RWPE2 (cell line): Measurements from ENCODE around the gene KIF21A.

Experiments
- ATAC-seq: fragments of 200-7000 bp; cut with Tn5 transposase; 3 replicates; pipeline ENCODE4 v1.9.1; 2021; ENCODE audit warnings: low read depth
- DNase-seq: peaks from one replicate; pipeline ENCODE4 v3.0.0-alpha.2; 2020; ENCODE audit warnings: low spot score
- H3K27ac ChIP-seq: fragments of 450-650 bp; 2 replicates; pipeline ENCODE4 v1.5.1; 2017; ENCODE audit warnings: mild to moderate bottlenecking; ENCODE audit not compliant: poor library complexity, severe bottlenecking
- H3K27me3 ChIP-seq: fragments of 250-450 bp; sonication (Bioruptor Pico); 2 replicates; pipeline ENCODE4 v1.5.1; 2021; ENCODE audit warnings: mild to moderate bottlenecking, moderate library complexity; ENCODE audit not compliant: insufficient read depth, poor library complexity, severe bottlenecking
- H3K36me3 ChIP-seq: fragments of 250-450 bp; sonication (Bioruptor Pico); 2 replicates; pipeline ENCODE4 v1.5.1; 2020; ENCODE audit warnings: low read depth, mild to moderate bottlenecking, moderate library complexity
- H3K4me1 ChIP-seq: fragments of 250-450 bp; sonication (Bioruptor Pico); 2 replicates; pipeline ENCODE4 v1.5.1; 2021; ENCODE audit warnings: mild to moderate bottlenecking, moderate library complexity; ENCODE audit not compliant: insufficient read depth, poor library complexity, severe bottlenecking
- H3K4me3 ChIP-seq: fragments of 250-450 bp; sonication (Bioruptor Pico); 2 replicates; pipeline ENCODE4 v1.5.1; 2021; ENCODE audit warnings: mild to moderate bottlenecking, moderate library complexity; ENCODE audit not compliant: severe bottlenecking
- H3K9me3 ChIP-seq: fragments of 250-450 bp; sonication (Bioruptor Pico); 2 replicates; pipeline ENCODE4 v1.5.1; 2021; ENCODE audit warnings: mild to moderate bottlenecking, moderate library complexity; ENCODE audit not compliant: severe bottlenecking
- TF ChIP-seq, protein P1 (sequence below): fragments of 450-650 bp; IDR thresholded peaks from one replicate; pipeline ENCODE4 v1.5.1; 2017; ENCODE audit warnings: mild to moderate bottlenecking, moderate library complexity; ENCODE audit not compliant: poor library complexity, severe bottlenecking

The KIF21A gene

DNA sequence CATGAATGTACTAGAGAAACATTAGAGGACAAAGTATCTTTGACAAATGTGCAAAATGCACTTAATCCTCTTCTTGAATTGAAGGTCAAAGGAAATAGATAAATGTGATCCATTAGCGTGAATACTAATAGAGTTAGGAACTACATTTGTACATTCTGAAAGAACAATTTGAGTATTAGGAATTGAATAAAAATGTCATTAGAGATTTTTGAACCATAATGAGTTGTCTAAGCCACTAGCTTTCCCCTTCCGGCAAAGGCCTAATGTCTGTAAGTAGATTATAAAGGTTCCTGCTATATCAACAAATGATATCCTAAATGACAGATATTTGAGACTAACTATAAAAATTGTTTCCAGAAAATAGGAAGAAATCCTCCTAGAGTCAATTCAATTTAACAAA is 59.8 kb downstream of the KIF21A start:
- H3K9me3 ChIP-seq: no peaks in the 10 kb centered on the region
- H3K4me3 ChIP-seq: no peak overlapping the region
- H3K4me1 ChIP-seq: no peaks in the 10 kb centered on the region
- DNase-seq (no peak), ATAC-seq (no peak)
- H3K36me3 ChIP-seq: no peaks in the 10 kb centered on the region
- H3K27ac ChIP-seq: no peak overlapping the region
- TF ChIP-seq, protein P1, sequence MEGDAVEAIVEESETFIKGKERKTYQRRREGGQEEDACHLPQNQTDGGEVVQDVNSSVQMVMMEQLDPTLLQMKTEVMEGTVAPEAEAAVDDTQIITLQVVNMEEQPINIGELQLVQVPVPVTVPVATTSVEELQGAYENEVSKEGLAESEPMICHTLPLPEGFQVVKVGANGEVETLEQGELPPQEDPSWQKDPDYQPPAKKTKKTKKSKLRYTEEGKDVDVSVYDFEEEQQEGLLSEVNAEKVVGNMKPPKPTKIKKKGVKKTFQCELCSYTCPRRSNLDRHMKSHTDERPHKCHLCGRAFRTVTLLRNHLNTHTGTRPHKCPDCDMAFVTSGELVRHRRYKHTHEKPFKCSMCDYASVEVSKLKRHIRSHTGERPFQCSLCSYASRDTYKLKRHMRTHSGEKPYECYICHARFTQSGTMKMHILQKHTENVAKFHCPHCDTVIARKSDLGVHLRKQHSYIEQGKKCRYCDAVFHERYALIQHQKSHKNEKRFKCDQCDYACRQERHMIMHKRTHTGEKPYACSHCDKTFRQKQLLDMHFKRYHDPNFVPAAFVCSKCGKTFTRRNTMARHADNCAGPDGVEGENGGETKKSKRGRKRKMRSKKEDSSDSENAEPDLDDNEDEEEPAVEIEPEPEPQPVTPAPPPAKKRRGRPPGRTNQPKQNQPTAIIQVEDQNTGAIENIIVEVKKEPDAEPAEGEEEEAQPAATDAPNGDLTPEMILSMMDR: no peak
- no peaks in the 10 kb centered on the region for H3K27me3 ChIP-seq

GRCh38 chr12:39380090-39380489 is 62.8 kb downstream of the KIF21A start:
- Histone ChIP-seq H3K27ac (no peak overlapping the region), H3K9me3 (no peaks in the 10 kb centered on the region), H3K36me3 (no peaks in the 10 kb centered on the region), H3K4me3 (no peak overlapping the region), H3K4me1 (no peaks in the 10 kb centered on the region), H3K27me3 (no peaks in the 10 kb centered on the region)
- no peak for DNase-seq
- no peak for ATAC-seq
- TF ChIP-seq, protein P1: no peak

GRCh38 chr12:39378341-39378740 is 64.6 kb downstream of the KIF21A start:
- Histone ChIP-seq H3K27me3 (no peaks in the 10 kb centered on the region), H3K4me1 (no peaks in the 10 kb centered on the region), H3K9me3 (peaks cover 3% of the 10 kb centered on the region), H3K36me3 (no peaks in the 10 kb centered on the region), H3K4me3 (no peak overlapping the region), H3K27ac (no peak overlapping the region)
- DNase-seq: no peak
- TF ChIP-seq, protein P1: no peak
- no peak for ATAC-seq

DNA sequence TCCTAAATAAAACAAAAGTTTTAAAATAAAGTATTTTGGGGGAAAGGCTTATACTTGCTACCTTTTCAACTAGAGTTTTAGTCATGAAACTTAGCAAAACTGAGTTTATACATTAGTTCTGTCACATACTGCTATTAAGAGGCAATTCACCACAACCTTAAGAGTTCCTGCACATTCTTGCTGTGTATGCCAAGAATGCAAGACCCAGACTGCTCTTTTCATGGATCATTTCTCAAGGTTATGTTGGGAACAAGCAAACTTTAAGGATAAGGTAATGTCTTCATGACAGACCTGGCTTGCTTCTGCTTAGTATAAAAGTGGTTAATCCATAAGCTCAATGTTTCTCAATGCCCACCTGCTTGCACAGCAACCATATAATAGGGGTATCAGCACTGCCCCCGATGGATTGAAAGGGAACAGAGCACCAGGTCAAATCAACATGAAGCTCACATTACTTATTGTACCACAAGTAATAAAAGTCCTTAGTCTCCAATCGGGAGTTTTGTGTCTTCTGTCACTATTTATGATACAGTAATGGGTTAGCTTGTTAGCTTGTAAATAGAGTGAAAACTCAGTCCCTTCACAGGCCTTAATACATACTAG is 67.6 kb downstream of the KIF21A start:
- no peaks in the 10 kb centered on the region for H3K27me3 ChIP-seq
- H3K36me3 ChIP-seq: no peaks in the 10 kb centered on the region
- DNase-seq (no peak), ATAC-seq (no peak)
- H3K4me3 ChIP-seq: no peak overlapping the region
- H3K4me1 ChIP-seq: no peaks in the 10 kb centered on the region
- TF ChIP-seq, protein P1: peak; percentile 21
- no peak overlapping the region for H3K27ac ChIP-seq
- peaks cover 3% of the 10 kb centered on the region for H3K9me3 ChIP-seq

DNA sequence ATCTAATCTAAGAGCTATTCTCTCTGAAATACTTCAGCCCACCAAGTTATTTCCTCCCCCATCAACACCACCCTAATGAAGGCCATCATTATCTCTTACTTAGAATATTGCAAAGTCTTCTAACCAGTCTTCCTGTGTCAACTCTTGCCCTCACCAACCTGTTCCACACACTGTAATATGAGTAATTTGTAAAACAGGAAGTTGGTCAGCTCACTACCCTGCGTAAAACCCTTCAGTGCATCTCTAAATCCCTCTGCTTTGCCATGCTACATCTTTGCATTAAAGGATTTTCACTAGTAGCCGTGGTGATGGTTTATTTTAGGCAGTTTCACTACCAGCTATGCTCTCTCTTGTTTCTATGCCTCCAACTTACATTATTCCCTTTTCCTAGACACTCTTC is 70.0 kb downstream of the KIF21A start:
- TF ChIP-seq, protein P1: no peak
- Histone ChIP-seq H3K36me3 (peaks cover 10% of the 10 kb centered on the region), H3K27me3 (no peaks in the 10 kb centered on the region), H3K4me1 (peaks cover 17% of the 10 kb centered on the region), H3K9me3 (peaks cover 3% of the 10 kb centered on the region), H3K27ac (no peak overlapping the region), H3K4me3 (no peak overlapping the region)
- peak; percentile 67; the same call in 1 of the 3 replicates for ATAC-seq
- DNase-seq: no peak
